H9 (cell line): Measurements from ENCODE around the gene CDH4. TPM values are rescaled to one million over a fixed set of nuclear protein-coding genes. Genes with fewer than 3 reads are reported as not detected.

Experiments used
- DNase-seq: peaks from one replicate; pipeline ENCODE4 v3.0.0-alpha.2; 2017
- H2AFZ ChIP-seq: one replicate; pipeline ENCODE4 v1.6.1; 2013; ENCODE audit warnings: mild to moderate bottlenecking, low read length, control low read depth, moderate library complexity
- H2AK5ac ChIP-seq: 2 replicates; pipeline ENCODE4 v1.6.1; 2013; ENCODE audit warnings: low read length, control low read depth, mixed read lengths; ENCODE audit not compliant: insufficient read length
- H2BK120ac ChIP-seq: one replicate; pipeline ENCODE4 v1.6.1; 2013; ENCODE audit warnings: low read depth, mild to moderate bottlenecking, low read length, control low read depth, inconsistent platforms; ENCODE audit not compliant: poor library complexity, severe bottlenecking
- H2BK12ac ChIP-seq: 2 replicates; pipeline ENCODE4 v1.6.1; 2013; ENCODE audit warnings: low read length, control low read depth, mixed read lengths, low read depth; ENCODE audit not compliant: insufficient read length
- H2BK15ac ChIP-seq: 2 replicates; pipeline ENCODE4 v1.6.1; 2013; ENCODE audit warnings: low read depth, low read length, control low read depth
- H2BK20ac ChIP-seq: one replicate; pipeline ENCODE4 v1.6.1; 2013; ENCODE audit warnings: low read depth, mild to moderate bottlenecking, low read length, control low read depth, inconsistent platforms; ENCODE audit not compliant: poor library complexity, severe bottlenecking
- H2BK5ac ChIP-seq: 2 replicates; pipeline ENCODE4 v1.6.1; 2013; ENCODE audit warnings: low read length, control low read depth, mixed read lengths; ENCODE audit not compliant: insufficient read length
- H3K14ac ChIP-seq: 2 replicates; pipeline ENCODE4 v1.6.1; 2013; ENCODE audit warnings: low read length, control low read depth; ENCODE audit not compliant: insufficient read depth
- H3K18ac ChIP-seq: 2 replicates; pipeline ENCODE4 v1.6.1; 2013; ENCODE audit warnings: low read depth, mild to moderate bottlenecking, mixed read lengths, low read length, control low read depth; ENCODE audit not compliant: insufficient read length
- H3K23ac ChIP-seq: 2 replicates; pipeline ENCODE4 v1.6.1; 2013; ENCODE audit warnings: low read length, control low read depth, mixed read lengths, low read depth; ENCODE audit not compliant: insufficient read length
- H3K23me2 ChIP-seq: 2 replicates; pipeline ENCODE4 v1.6.1; 2013; ENCODE audit warnings: low read depth, mild to moderate bottlenecking, mixed read lengths, low read length, control low read depth; ENCODE audit not compliant: insufficient read length, poor library complexity, severe bottlenecking
- H3K27ac ChIP-seq: 2 replicates; pipeline ENCODE4 v1.5.1; 2013; ENCODE audit warnings: low read length, control low read depth, mixed read lengths, low read depth; ENCODE audit not compliant: insufficient read length
- H3K27me3 ChIP-seq: 2 replicates; pipeline ENCODE4 v1.6.1; 2013; ENCODE audit warnings: low read length, control low read depth, inconsistent platforms; ENCODE audit not compliant: insufficient read depth
- H3K4ac ChIP-seq: 2 replicates; pipeline ENCODE4 v1.6.1; 2013; ENCODE audit warnings: low read depth, mild to moderate bottlenecking, control low read depth, inconsistent platforms, low read length, moderate library complexity
- H3K4me1 ChIP-seq: 2 replicates; pipeline ENCODE4 v1.6.1; 2013; ENCODE audit warnings: low read length, control low read depth, inconsistent platforms; ENCODE audit not compliant: insufficient read depth
- H3K4me2 ChIP-seq: 2 replicates; pipeline ENCODE4 v1.6.1; 2013; ENCODE audit warnings: low read length, control low read depth, mixed read lengths; ENCODE audit not compliant: insufficient read length, insufficient read depth
- H3K56ac ChIP-seq: 2 replicates; pipeline ENCODE4 v1.6.1; 2013; ENCODE audit warnings: low read depth, mild to moderate bottlenecking, mixed read lengths, low read length, control low read depth; ENCODE audit not compliant: insufficient read length
- H3K79me1 ChIP-seq: 2 replicates; pipeline ENCODE4 v1.6.1; 2013; ENCODE audit warnings: low read depth, mild to moderate bottlenecking, moderate library complexity, low read length, control low read depth, inconsistent platforms; ENCODE audit not compliant: insufficient read depth, poor library complexity, severe bottlenecking
- H3K79me2 ChIP-seq: 2 replicates; pipeline ENCODE4 v1.6.1; 2013; ENCODE audit warnings: low read length, control low read depth, inconsistent platforms; ENCODE audit not compliant: insufficient read depth
- H3K9ac ChIP-seq: 2 replicates; pipeline ENCODE4 v1.6.1; 2013; ENCODE audit warnings: low read length, control low read depth, mixed read lengths; ENCODE audit not compliant: insufficient read length; ENCODE audit errors: extremely low read depth
- H3K9me3 ChIP-seq: one replicate; pipeline ENCODE4 v1.6.1; 2013; ENCODE audit warnings: low read depth, low read length, inconsistent platforms; ENCODE audit not compliant: control insufficient read depth
- H3T11ph ChIP-seq: one replicate; pipeline ENCODE4 v1.6.1; 2013; ENCODE audit warnings: mild to moderate bottlenecking, low read length, control low read depth, inconsistent platforms
- H4K20me1 ChIP-seq: one replicate; pipeline ENCODE4 v1.6.1; 2013; ENCODE audit not compliant: control insufficient read depth, insufficient read length, insufficient read depth
- H4K5ac ChIP-seq: 2 replicates; pipeline ENCODE4 v1.6.1; 2013; ENCODE audit warnings: low read depth, mild to moderate bottlenecking, mixed read lengths, low read length, control low read depth; ENCODE audit not compliant: insufficient read length
- H4K8ac ChIP-seq: replicated peaks from 2 replicates; pipeline ENCODE4 v1.6.1; 2013; ENCODE audit warnings: low read length, control low read depth, mixed read lengths, low read depth; ENCODE audit not compliant: insufficient read length
- H4K91ac ChIP-seq: 2 replicates; pipeline ENCODE4 v1.6.1; 2013; ENCODE audit warnings: low read depth, mild to moderate bottlenecking, moderate library complexity, mixed read lengths, low read length, control low read depth; ENCODE audit not compliant: insufficient read length
- H3K27ac Mint-ChIP-seq, 3 experiments: 2 replicates in 2 of 3; 3 replicates in 1 of 3; pipeline ENCODE4 v1.8.0; 2020 to 2021; ENCODE audit warnings: mixed read lengths in 3 of 3, mild to moderate bottlenecking in 1 of 3, moderate library complexity in 1 of 3
- H3K27me3 Mint-ChIP-seq: 2 replicates; pipeline ENCODE4 v1.8.0; 2021; ENCODE audit warnings: low read depth, mild to moderate bottlenecking, moderate library complexity, mixed read lengths
- H3K36me3 Mint-ChIP-seq, 3 experiments: 2 replicates in 2 of 3; 3 replicates in 1 of 3; pipeline ENCODE4 v1.8.0; 2020 to 2021; ENCODE audit warnings: low read depth in 3 of 3, mixed read lengths in 3 of 3; ENCODE audit not compliant: insufficient read depth in 1 of 3
- H3K4me1 Mint-ChIP-seq, 2 experiments: 2 replicates each; pipeline ENCODE4 v1.8.0; 2020; ENCODE audit warnings: mixed read lengths in 2 of 2
- H3K4me3 Mint-ChIP-seq, 2 experiments: 2 replicates in 1 of 2; 3 replicates in 1 of 2; pipeline ENCODE4 v1.8.0; 2020 to 2021; ENCODE audit warnings: mild to moderate bottlenecking in 2 of 2, mixed read lengths in 2 of 2, moderate library complexity in 1 of 2
- H3K9me3 Mint-ChIP-seq, 2 experiments: 2 replicates in 1 of 2; 3 replicates in 1 of 2; pipeline ENCODE4 v1.8.0; 2020; ENCODE audit warnings: mild to moderate bottlenecking in 2 of 2, mixed read lengths in 2 of 2, moderate library complexity in 1 of 2
- WGBS: extraction: QIAGEN DNeasy Blood & Tissue Kit; methylation state at CpG from one replicate; pipeline ENCODE4 v1.1.7; 2013; ENCODE audit warnings: missing lambda C conversion rate, low lambda C conversion rate, mixed read lengths; ENCODE audit not compliant: insufficient read length; ENCODE audit errors: extremely low coverage; 5-methylcytosine and 5-hydroxymethylcytosine counted together
- total RNA-seq: library from RNA; stranded (reverse); gene quantifications from 2 replicates; pipeline ENCODE4 v1.2.1, GENCODE V29; 2021
- TF ChIP-seq, protein P1 (sequence below): fragments of 200-600 bp; sonication (generic); conservative IDR thresholded peaks from 3 replicates; pipeline ENCODE4 v1.8.0; 2021; ENCODE audit warnings: antibody characterized with exemption, mild to moderate bottlenecking

The CDH4 gene
- total RNA-seq, 1 experiment from 2014 or later, result 3.0 TPM

DNA sequence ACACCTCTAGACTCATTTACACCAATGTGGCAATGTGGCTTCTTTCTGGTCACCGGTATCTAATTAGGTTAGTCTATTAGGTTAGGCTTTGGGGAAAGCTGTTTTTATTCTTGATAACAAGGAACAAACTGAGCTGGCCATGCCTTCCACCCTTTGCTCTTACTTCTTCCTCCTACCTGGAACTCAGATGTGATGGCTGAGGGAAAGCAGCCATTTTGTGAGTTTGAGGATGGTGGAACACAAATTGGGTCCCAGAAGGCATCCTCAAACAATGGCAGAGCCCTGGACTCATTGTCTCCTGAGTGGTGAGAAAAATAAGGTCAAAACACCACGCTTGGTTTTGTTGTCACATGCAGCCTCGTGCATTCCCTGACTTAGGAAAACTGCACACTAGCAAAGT is 7.7 kb downstream of the CDH4 start:
- H3K23me2 ChIP-seq, result no peaks in the 10 kb centered on the region
- no CpG with 5 or more reads among the region's 3 CpGs for WGBS
- peaks cover 70% of the 10 kb centered on the region for H3K27me3 Mint-ChIP-seq

More for the DNA sequence above, 7.7 kb downstream of the CDH4 start:
- Histone ChIP-seq H2AFZ (no peak overlapping the region), H3K9ac (no peak overlapping the region), H3T11ph (no peak overlapping the region), H3K79me1 (no peaks in the 10 kb centered on the region), H3K14ac (no peak overlapping the region), H3K23ac (no peak overlapping the region), H3K4me1 (peaks cover 2% of the 10 kb centered on the region; the same call in 1 of the 2 replicates), H3K56ac (no peak overlapping the region), H2BK20ac (no peak overlapping the region), H4K91ac (no peak overlapping the region), H3K4ac (no peak overlapping the region), H2BK5ac (no peak overlapping the region), H3K18ac (no peak overlapping the region), H3K9me3 (no peaks in the 10 kb centered on the region), H3K27me3 (peaks cover 2% of the 10 kb centered on the region; the same call in 1 of the 2 replicates), H2BK12ac (no peak overlapping the region), H3K4me2 (no peak overlapping the region), H4K20me1 (no peaks in the 10 kb centered on the region), H2BK15ac (no peak overlapping the region), H3K79me2 (no peaks in the 10 kb centered on the region), H3K27ac (no peak overlapping the region), H2BK120ac (no peak overlapping the region), H4K5ac (no peak overlapping the region), H4K8ac (no peak overlapping the region), H2AK5ac (no peak overlapping the region)
- no peak overlapping the region for H3K4me3 Mint-ChIP-seq
- H3K36me3 Mint-ChIP-seq, result peaks cover 17 to 45% (median 22%) of the 10 kb centered on the region in 3 experiments
- H3K4me1 Mint-ChIP-seq, result peaks cover 14 to 21% of the 10 kb centered on the region in 2 experiments
- peak overlapping the region in 1 of 3 experiments; percentile 9; a peak in 1 of 7 replicates for H3K27ac Mint-ChIP-seq
- no peak for DNase-seq
- peaks cover 1 to 3% of the 10 kb centered on the region in 2 experiments; a peak in 3 of 5 replicates for H3K9me3 Mint-ChIP-seq
- TF ChIP-seq, protein P1, sequence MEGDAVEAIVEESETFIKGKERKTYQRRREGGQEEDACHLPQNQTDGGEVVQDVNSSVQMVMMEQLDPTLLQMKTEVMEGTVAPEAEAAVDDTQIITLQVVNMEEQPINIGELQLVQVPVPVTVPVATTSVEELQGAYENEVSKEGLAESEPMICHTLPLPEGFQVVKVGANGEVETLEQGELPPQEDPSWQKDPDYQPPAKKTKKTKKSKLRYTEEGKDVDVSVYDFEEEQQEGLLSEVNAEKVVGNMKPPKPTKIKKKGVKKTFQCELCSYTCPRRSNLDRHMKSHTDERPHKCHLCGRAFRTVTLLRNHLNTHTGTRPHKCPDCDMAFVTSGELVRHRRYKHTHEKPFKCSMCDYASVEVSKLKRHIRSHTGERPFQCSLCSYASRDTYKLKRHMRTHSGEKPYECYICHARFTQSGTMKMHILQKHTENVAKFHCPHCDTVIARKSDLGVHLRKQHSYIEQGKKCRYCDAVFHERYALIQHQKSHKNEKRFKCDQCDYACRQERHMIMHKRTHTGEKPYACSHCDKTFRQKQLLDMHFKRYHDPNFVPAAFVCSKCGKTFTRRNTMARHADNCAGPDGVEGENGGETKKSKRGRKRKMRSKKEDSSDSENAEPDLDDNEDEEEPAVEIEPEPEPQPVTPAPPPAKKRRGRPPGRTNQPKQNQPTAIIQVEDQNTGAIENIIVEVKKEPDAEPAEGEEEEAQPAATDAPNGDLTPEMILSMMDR, result no peak
